B cell (primary cell): ENCODE measurements around the gene CHIA.

Source experiments
- EZH2 ChIP-seq: IDR thresholded peaks from 2 replicates; pipeline ENCODE4 v1.6.1; 2012; ENCODE audit warnings: borderline replicate concordance, low read depth, mild to moderate bottlenecking, moderate library complexity, low read length; ENCODE audit not compliant: insufficient read depth, poor library complexity, severe bottlenecking
- TF ChIP-seq, protein P1 (sequence below): fragments of 200-600 bp; IDR thresholded peaks from one replicate; pipeline ENCODE4 v1.8.0; 2022; ENCODE audit warnings: antibody characterized with exemption, mild to moderate bottlenecking

DNA sequence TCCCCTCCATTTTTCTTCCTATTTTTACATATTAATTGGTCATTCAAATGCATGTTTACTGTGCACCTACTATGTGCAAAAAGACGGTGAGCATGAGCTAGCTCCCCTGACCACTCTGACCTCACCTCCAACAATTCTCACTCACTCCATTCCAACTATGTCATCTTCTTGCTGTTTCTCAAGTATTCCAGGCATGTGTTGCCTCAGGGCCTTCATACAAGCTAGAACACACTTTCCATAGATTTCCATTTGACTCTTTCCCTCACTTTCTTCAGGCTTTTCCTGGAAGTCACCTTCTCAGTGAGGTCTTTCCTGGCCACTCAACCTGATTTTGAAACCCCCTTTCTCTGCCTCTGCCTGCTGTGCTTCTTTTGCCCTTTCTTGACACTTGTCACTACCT lies 32.6 kb downstream of the CHIA start:
- TF ChIP-seq, protein P1, sequence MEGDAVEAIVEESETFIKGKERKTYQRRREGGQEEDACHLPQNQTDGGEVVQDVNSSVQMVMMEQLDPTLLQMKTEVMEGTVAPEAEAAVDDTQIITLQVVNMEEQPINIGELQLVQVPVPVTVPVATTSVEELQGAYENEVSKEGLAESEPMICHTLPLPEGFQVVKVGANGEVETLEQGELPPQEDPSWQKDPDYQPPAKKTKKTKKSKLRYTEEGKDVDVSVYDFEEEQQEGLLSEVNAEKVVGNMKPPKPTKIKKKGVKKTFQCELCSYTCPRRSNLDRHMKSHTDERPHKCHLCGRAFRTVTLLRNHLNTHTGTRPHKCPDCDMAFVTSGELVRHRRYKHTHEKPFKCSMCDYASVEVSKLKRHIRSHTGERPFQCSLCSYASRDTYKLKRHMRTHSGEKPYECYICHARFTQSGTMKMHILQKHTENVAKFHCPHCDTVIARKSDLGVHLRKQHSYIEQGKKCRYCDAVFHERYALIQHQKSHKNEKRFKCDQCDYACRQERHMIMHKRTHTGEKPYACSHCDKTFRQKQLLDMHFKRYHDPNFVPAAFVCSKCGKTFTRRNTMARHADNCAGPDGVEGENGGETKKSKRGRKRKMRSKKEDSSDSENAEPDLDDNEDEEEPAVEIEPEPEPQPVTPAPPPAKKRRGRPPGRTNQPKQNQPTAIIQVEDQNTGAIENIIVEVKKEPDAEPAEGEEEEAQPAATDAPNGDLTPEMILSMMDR: no peak
- TF ChIP-seq EZH2: no peak
